Measurements from ENCODE around the gene GFRA4. TPM values are rescaled to one million over a fixed set of nuclear protein-coding genes. Genes with fewer than 3 reads are reported as not detected.

Gene GFRA4, protein sequence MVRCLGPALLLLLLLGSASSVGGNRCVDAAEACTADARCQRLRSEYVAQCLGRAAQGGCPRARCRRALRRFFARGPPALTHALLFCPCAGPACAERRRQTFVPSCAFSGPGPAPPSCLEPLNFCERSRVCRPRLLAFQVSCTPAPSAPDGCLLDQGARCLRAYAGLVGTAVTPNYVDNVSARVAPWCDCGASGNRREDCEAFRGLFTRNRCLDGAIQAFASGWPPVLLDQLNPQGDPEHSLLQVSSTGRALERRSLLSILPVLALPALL
- total RNA-seq (not detected), polyA plus RNA-seq (not detected)
- long read RNA-seq, donor 1 = 0 reads
- long read RNA-seq, donor 2 = 0 reads

DNA sequence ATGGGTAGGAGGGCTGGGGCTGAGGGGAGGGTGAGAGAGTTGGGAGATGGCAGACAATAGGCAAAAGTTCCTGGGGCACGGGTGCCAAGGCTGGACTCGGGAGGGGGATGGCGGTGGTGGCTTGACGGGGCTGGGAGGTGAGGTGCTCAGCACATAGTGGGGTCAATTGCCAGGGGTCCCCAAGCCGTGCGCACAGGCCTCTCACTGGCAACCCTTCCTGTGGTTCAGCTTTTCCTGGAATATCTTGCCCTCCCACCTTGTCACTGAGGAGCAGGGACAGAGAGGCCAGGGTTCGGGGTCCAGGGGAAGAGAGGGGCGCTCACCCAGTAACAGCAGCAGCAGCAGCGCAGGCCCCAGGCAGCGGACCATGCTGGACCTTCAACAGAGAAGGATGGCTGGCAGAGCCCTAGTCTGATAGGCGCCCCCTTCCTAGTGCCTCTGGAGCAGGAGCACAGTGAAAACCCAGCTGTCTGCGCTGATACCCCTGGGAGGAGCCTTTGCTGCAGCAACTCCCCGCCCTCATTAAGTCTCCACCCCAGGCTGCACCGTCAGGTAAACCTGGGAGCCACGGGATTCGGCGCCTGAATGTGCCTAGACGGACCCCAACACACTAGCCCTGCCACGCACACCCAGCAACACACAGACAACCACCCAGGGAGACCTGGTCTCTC is at the start of gene GFRA4:
Gene GFRA4 (minus strand): TSS at position 369 of the 671 bp plus-strand sequence. CDS start 0 bp downstream, at position 369.
- H3K27ac ChIP-seq = no peak within 1 kb of the TSS

GRCh38 chr20:3712279-3712873 is 49.2 kb upstream of the GFRA4 start, which contains the start of gene SIGLEC1:
SIGLEC1 (minus strand) TSS chr20:3712600; CDS start chr20:3707128, 5,472 bp downstream.
- peak within 1 kb of the TSS; percentile 9 for H3K4me3 ChIP-seq
- intact Hi-C loops (cut with DNase I) = loop anchor here in 1 of 2 donors (10.0 kb wide), 1 partner anchor 148 kb away; no protein-coding TSS in a partner anchor
- H3K4me1 ChIP-seq = peaks cover 3% of the 10 kb centered on the region
- peak in 1 of 4 donors; percentile 30 for ATAC-seq
- no peak for TF ChIP-seq CTCF (IDR thresholded peaks at IDR 0.05)
- H3K36me3 ChIP-seq (ENCODE audit: insufficient read depth in 1 of 2, low read depth in 1 of 2) = no peaks in the 10 kb centered on the region
- no peaks in the 10 kb centered on the region for H3K9me3 ChIP-seq
- WGBS, 3 donors = 62 to 66% (median 64%) methylated on average over 13 to 15 of the region's 15 CpGs
- no peak within 1 kb of the TSS for H3K27ac ChIP-seq
- DNase-seq = peak; percentile 61 to 79
- peaks cover 0 to 2% (median 0%) of the 10 kb centered on the region in 3 donors for H3K27me3 ChIP-seq (ENCODE audit: insufficient read depth in 3 of 3, low read length in 2 of 3)

More for the DNA sequence above, at the start of gene GFRA4:
- Histone ChIP-seq H3K4me1 (no peaks in the 10 kb centered on the region), H3K4me3 (no peak within 1 kb of the TSS), H3K36me3 (ENCODE audit: insufficient read depth in 1 of 2, low read depth in 1 of 2) (no peaks in the 10 kb centered on the region), H3K27me3 (ENCODE audit: insufficient read depth in 3 of 3, low read length in 2 of 3) (peaks cover 0 to 30% (median 15%) of the 10 kb centered on the region in 3 donors), H3K9me3 (no peaks in the 10 kb centered on the region)
- no peak for TF ChIP-seq CTCF (IDR thresholded peaks at IDR 0.05)
- ATAC-seq = no peak
- DNase-seq = no peak
- WGBS, 3 donors = 70 to 74% (median 71%) methylated on average over 19 of the region's 19 CpGs
- intact Hi-C loops (cut with DNase I) = no loop called here

- no peak for ATAC-seq
Observed at GRCh38 chr20:3711484-3711941, 48.3 kb upstream of the GFRA4 start.

More at GRCh38 chr20:3711484-3711941, 48.3 kb upstream of the GFRA4 start:
- Histone ChIP-seq H3K4me1 (peaks cover 7% of the 10 kb centered on the region), H3K27ac (no peak overlapping the region), H3K4me3 (peak overlapping the region; percentile 19), H3K36me3 (ENCODE audit: insufficient read depth in 1 of 2, low read depth in 1 of 2) (no peaks in the 10 kb centered on the region), H3K27me3 (ENCODE audit: insufficient read depth in 3 of 3, low read length in 2 of 3) (no peaks in the 10 kb centered on the region), H3K9me3 (no peaks in the 10 kb centered on the region)
- TF ChIP-seq CTCF (IDR thresholded peaks at IDR 0.05) = no peak
- intact Hi-C loops (cut with DNase I) = loop anchor here (1.0 to 10.0 kb wide), 3 partner anchors 33 to 147 kb away; no protein-coding TSS in a partner anchor
- WGBS, 3 donors = 55 to 77% (median 62%) methylated on average over 4 of the region's 4 CpGs
- DNase-seq = no peak
